ENCODE measurements around the gene MFSD2B. TPM values are rescaled to one million over a fixed set of nuclear protein-coding genes. Genes with fewer than 3 reads are reported as not detected.

The MFSD2B gene
- polyA plus RNA-seq, 1 donor from 2014 or later = 0.27 TPM

- peak within 1 kb of the TSS; percentile 84 for H3K9ac ChIP-seq (ENCODE audit: low read length)
- H3K27ac ChIP-seq (ENCODE audit: low read length) = peak within 1 kb of the TSS; percentile 24
- peak within 1 kb of the TSS; percentile 79 for H3K4me2 ChIP-seq (ENCODE audit: low read length)
- peak within 1 kb of the TSS; percentile 83 for H2AFZ ChIP-seq (ENCODE audit: low read depth, low read length)
- H4K20me1 ChIP-seq (ENCODE audit: insufficient read depth) = no peaks in the 10 kb centered on the region
- H3K27me3 ChIP-seq (ENCODE audit: insufficient read depth, low read depth, low read length) = no peaks in the 10 kb centered on the region
- H3K4me3 ChIP-seq (ENCODE audit: low read length) = peak within 1 kb of the TSS; percentile 94
- H3K9me3 ChIP-seq (ENCODE audit: low read length) = no peaks in the 10 kb centered on the region
- H3K36me3 ChIP-seq (ENCODE audit: insufficient read depth, low read length) = no peaks in the 10 kb centered on the region
- no peaks in the 10 kb centered on the region for H3F3A ChIP-seq (ENCODE audit: insufficient read depth, low read length, poor library complexity, severe bottlenecking)
- no peak for TF ChIP-seq EZH2 (IDR thresholded peaks at IDR 0.05; ENCODE audit: borderline replicate concordance, insufficient read depth, low read length, poor library complexity, severe bottlenecking)
- peak; percentile 6 for TF ChIP-seq SMC3 (conservative IDR thresholded peaks at IDR 0.05; ENCODE audit: poor library complexity)
- TF ChIP-seq EP300 (conservative IDR thresholded peaks at IDR 0.05; ENCODE audit: poor library complexity, severe bottlenecking) = no peak
- TF ChIP-seq, protein P1, sequence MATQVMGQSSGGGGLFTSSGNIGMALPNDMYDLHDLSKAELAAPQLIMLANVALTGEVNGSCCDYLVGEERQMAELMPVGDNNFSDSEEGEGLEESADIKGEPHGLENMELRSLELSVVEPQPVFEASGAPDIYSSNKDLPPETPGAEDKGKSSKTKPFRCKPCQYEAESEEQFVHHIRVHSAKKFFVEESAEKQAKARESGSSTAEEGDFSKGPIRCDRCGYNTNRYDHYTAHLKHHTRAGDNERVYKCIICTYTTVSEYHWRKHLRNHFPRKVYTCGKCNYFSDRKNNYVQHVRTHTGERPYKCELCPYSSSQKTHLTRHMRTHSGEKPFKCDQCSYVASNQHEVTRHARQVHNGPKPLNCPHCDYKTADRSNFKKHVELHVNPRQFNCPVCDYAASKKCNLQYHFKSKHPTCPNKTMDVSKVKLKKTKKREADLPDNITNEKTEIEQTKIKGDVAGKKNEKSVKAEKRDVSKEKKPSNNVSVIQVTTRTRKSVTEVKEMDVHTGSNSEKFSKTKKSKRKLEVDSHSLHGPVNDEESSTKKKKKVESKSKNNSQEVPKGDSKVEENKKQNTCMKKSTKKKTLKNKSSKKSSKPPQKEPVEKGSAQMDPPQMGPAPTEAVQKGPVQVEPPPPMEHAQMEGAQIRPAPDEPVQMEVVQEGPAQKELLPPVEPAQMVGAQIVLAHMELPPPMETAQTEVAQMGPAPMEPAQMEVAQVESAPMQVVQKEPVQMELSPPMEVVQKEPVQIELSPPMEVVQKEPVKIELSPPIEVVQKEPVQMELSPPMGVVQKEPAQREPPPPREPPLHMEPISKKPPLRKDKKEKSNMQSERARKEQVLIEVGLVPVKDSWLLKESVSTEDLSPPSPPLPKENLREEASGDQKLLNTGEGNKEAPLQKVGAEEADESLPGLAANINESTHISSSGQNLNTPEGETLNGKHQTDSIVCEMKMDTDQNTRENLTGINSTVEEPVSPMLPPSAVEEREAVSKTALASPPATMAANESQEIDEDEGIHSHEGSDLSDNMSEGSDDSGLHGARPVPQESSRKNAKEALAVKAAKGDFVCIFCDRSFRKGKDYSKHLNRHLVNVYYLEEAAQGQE (IDR thresholded peaks at IDR 0.05; ENCODE audit: borderline replicate concordance) = no peak
- peak; percentile 43 for TF ChIP-seq MXI1 (conservative IDR thresholded peaks at IDR 0.05; ENCODE audit: poor library complexity, severe bottlenecking)
- TF ChIP-seq RAD21 (conservative IDR thresholded peaks at IDR 0.05) = no peak
- TF ChIP-seq TAF1 (IDR thresholded peaks at IDR 0.05; ENCODE audit: low read depth) = peak; percentile 41
- TF ChIP-seq, protein P2, sequence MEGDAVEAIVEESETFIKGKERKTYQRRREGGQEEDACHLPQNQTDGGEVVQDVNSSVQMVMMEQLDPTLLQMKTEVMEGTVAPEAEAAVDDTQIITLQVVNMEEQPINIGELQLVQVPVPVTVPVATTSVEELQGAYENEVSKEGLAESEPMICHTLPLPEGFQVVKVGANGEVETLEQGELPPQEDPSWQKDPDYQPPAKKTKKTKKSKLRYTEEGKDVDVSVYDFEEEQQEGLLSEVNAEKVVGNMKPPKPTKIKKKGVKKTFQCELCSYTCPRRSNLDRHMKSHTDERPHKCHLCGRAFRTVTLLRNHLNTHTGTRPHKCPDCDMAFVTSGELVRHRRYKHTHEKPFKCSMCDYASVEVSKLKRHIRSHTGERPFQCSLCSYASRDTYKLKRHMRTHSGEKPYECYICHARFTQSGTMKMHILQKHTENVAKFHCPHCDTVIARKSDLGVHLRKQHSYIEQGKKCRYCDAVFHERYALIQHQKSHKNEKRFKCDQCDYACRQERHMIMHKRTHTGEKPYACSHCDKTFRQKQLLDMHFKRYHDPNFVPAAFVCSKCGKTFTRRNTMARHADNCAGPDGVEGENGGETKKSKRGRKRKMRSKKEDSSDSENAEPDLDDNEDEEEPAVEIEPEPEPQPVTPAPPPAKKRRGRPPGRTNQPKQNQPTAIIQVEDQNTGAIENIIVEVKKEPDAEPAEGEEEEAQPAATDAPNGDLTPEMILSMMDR (IDR thresholded peaks at IDR 0.05; ENCODE audit: poor library complexity, severe bottlenecking) = no peak
- peak; percentile 66 for TF ChIP-seq POLR2AphosphoS5 (IDR thresholded peaks at IDR 0.05)
- H3K9me2 ChIP-seq (ENCODE audit: insufficient read depth, low read length) = no peaks in the 10 kb centered on the region
- peaks cover 9% of the 10 kb centered on the region for H3K79me2 ChIP-seq (replicated peaks; ENCODE audit: insufficient read depth, low read length)
Observed at GRCh38 chr2:24049485-24050021, 39.7 kb downstream of the MFSD2B start, which contains the start of gene FKBP1B. FKBP1B (plus strand) TSS chr2:24049741; CDS start chr2:24049850, 109 bp downstream.

- Histone ChIP-seq H3K36me3 (ENCODE audit: insufficient read depth, low read length) (no peaks in the 10 kb centered on the region), H3K9ac (ENCODE audit: low read length) (peak overlapping the region; percentile 84), H4K20me1 (ENCODE audit: insufficient read depth) (no peaks in the 10 kb centered on the region), H3K79me2 (replicated peaks; ENCODE audit: insufficient read depth, low read length) (peaks cover 9% of the 10 kb centered on the region), H3K4me3 (ENCODE audit: low read length) (peak overlapping the region; percentile 94), H3F3A (ENCODE audit: insufficient read depth, low read length, poor library complexity, severe bottlenecking) (no peaks in the 10 kb centered on the region), H3K27me3 (ENCODE audit: insufficient read depth, low read depth, low read length) (no peaks in the 10 kb centered on the region), H3K4me2 (ENCODE audit: low read length) (peak overlapping the region; percentile 79), H2AFZ (ENCODE audit: low read depth, low read length) (peak overlapping the region; percentile 83), H3K9me2 (ENCODE audit: insufficient read depth, low read length) (no peaks in the 10 kb centered on the region), H3K9me3 (ENCODE audit: low read length) (no peaks in the 10 kb centered on the region), H3K27ac (ENCODE audit: low read length) (peak overlapping the region; percentile 24)
- TF ChIP-seq, protein P1 (IDR thresholded peaks at IDR 0.05; ENCODE audit: borderline replicate concordance) = no peak
- TF ChIP-seq SMC3 (conservative IDR thresholded peaks at IDR 0.05; ENCODE audit: poor library complexity) = no peak
Observed at GRCh38 chr2:24050041-24050979, 40.4 kb downstream of the MFSD2B start.
